DMS79 treated with DMSO at 0.1 percent for 48 hours (cell line): ENCODE results near the gene PCTP.

Experiments
- DNase-seq: peaks from one replicate; lab custom pipeline; 2025; lab: John Stamatoyannopoulos, UW

PCTP gene

DNA sequence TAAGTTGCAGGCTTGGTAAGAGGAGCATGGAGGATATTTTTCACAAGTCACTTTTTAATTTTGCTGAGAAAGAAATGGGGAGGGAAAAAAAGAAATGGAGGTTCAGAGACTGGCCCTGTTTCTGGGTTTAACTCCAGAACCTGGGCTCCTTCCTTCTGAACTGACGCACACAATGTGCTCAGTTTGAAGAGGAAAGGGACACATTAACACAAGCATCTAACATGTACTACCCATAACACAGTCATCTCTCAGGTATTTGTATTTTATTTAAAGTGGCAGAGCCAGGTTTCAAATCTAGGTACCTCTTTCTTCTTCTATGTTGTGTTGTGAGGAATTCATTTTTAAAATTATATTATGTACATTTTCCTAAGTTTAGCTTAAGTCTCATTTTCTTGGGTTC lies 22.9 kb upstream of the PCTP start:
- no peak for DNase-seq

DNA sequence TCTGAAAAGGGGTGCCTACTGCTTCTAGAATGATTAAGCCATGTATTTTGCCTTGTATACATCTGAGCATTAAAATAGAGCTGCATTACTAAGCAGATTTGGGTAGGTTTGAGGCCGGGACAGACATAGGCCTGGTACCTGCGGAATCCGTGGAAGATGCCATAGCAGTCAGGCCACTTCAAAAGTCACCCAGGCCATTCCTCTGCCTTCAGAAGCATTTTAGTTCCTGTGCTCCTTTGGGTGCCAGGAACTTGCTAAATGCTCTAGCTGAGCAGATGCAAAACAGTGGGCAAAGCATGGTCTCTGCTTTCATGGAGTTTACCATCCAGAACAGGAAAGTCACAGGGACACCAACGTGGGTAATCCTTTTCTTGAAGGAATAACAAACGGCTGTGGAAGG lies 22.5 kb upstream of the PCTP start:
- DNase-seq = no peak

DNA sequence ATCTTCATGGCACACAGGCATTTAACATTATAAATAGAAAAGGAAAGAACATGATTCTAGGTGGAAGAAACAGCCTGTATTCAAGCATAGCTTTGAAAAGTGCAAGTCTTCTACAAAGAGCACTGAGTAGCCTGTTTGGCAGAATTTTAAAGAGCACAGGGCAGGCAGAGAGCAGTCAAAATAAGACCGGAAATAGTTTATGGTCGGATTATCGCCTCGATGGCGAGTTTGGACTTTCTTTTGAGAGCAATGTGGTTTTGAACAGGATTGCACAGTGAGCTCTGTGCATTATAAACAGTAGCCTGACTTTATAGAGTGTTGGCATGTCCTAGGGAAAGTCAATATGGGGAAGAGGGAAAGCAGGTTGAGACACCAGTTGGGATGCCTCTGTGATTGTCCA lies 22.0 kb upstream of the PCTP start:
- no peak for DNase-seq

DNA sequence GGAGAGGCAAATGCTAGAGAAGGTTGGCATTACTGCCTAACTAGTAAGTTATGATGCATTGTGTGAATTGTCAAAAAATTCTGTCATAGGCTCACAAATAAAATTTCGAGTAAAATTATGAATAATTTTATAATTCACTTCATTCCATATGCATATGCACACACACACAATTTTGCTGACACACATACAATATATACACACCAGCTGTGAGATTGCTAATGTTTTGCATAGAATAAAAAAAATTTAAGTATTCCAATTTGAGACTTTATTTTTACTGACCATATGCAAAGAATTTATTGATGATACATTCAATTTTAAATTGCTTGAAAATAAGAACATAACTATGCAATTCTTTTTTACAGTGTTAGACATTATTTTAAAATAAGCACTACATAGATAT lies 21.4 kb upstream of the PCTP start:
- no peak for DNase-seq

DNA sequence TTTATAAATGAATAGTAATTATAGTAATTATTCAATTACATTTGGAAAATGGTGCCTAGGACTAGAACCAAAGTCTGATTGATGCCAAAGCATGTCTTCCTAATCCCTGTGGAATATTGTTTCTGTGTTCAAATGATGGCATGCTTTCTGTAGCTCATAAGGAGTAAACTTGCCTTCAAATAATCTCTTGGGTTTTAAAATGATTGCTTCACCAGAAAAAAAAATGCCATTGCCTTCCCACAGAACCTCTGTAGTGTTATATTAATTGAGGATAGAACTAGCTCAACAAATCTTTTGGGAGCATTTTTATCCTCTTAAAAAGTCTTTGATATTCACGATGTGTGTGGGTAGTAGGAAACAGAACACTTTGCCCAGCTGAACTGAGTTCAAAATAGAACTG lies 20.5 kb upstream of the PCTP start:
- no peak for DNase-seq

DNA sequence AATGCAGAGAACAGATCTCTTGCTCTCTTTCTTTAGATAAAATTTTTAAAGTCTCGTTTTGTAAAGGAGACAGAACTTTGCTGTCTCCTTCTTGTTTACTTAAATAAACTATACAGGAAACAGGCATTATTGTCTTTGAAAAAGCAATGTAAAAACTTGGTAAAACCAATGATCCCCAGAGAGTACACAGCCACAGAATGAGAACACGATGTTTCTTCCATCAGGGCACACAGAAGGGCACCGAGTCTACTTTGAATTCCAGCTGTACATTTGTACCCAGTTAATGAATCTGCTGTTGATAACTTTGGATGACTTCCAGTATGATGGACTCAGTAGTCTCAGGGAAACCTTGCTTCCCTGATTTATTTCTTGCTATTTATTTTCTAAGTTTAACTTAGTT lies 20.0 kb upstream of the PCTP start:
- no peak for DNase-seq

DNA sequence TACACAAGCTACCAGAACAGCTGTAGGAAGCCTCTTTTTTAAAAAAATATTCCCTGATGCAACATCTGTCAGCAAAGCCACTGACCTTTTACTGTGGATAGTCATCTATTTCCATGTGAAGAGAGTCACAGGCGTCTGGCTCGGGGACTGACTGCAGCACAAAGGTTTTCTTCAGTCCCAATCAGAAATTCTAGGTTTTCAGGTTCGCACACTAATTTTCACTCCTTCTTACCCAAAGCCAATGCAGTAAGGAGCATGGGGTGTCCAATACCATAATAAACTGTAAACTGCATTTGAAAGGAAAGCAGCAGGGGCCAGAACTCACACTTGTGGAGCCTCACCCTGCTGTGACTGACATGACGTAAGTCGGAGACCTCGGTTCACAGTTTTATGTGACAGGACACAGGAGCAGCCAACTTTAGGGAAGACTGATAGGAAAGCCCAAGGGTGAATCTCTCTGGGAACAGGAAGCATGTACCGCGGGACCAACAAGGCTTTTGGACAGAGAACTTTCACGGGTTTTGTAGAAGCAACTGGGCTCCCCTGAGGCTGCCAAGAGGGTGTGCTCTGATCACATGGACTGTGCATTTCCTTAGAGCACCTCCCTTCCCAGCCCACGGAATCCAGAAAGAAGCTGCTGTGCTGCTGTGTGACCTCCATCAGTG lies 19.1 kb upstream of the PCTP start:
- DNase-seq = no peak

DNA sequence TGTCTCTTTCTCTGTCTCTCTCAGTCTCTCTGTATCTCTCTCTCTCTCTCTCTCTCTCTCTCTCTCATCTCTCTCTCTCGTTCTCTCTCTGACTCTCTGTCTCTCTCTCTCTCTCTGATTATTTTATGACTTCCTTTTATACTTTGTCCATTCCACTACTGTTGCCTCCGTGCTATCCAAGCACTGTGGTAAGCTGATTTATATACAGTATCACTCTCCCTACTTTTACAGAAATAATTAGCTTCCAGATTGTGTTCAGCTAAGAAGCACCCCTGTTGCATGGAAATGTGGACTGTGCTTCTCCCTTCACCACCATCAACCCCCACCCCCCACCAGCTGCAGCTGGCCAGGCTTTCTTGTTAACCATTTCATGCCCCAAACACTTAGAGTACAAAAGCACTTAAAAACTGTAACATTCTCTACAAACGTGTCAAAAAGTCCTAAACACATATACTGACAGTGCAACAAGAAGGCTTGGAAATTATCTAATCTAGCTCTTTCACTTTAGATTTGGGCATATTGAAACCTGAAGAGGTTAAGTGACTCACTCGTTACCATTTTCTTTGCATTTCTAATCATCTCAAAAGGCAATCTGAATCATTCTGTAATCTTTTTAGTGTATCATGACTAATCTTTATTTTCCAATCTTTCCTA lies 16.6 kb upstream of the PCTP start:
- DNase-seq = no peak

DNA sequence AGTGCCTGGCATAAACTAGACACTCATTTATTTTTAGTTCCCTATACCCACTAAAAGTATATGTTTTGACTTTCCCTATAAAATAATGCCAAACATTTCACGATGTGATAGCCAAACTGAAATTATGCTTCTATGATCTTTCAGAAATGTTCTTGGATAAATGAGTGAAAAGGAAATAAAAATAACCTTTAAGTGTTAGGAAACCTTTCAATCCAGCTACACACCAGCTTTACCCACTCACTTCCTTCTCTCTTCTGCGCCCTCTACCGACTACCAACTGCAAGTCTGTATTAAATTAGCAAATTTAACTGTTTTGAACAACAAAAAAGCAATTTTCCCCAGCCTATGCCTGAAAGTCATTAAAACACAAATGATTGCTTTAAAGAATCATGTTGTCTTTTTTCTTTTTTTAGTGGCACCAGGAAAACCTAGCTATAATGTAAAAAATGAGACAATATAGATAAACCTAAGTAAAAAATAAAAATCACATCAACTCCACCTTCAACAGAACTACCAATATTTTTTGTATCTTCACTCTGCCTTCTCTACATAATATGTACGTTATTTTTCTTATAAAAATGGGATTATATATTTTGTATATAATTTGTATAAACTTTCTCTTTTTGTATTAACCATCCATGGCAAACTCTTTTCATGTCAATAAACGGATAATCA lies 15.0 kb upstream of the PCTP start:
- DNase-seq = no peak

DNA sequence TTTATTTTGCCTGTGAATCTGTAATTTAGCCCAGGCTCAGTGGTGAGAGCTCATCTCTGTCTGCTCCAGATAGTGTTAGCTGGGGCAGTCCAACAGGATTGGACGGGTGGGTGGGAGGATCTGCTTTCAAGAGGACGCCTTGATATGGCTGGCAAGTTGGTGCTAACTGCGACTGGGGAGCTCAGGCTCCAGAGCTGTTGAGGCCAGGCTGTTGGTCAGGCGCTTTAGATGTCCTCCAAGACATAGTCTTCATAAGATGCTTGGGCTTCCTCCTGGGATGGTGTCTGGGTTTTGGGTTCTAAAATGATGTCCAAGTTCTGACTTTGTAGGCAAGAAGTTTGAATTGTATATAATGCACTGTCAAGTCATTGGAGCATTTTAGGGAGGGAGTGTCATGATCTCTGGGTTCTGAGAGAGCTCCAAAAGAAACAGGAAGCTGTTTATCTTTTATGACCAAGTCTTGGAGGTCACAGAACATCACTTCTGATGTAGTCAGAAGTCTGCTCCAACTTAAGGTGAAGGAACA lies 12.8 kb upstream of the PCTP start:
- no peak for DNase-seq

DNA sequence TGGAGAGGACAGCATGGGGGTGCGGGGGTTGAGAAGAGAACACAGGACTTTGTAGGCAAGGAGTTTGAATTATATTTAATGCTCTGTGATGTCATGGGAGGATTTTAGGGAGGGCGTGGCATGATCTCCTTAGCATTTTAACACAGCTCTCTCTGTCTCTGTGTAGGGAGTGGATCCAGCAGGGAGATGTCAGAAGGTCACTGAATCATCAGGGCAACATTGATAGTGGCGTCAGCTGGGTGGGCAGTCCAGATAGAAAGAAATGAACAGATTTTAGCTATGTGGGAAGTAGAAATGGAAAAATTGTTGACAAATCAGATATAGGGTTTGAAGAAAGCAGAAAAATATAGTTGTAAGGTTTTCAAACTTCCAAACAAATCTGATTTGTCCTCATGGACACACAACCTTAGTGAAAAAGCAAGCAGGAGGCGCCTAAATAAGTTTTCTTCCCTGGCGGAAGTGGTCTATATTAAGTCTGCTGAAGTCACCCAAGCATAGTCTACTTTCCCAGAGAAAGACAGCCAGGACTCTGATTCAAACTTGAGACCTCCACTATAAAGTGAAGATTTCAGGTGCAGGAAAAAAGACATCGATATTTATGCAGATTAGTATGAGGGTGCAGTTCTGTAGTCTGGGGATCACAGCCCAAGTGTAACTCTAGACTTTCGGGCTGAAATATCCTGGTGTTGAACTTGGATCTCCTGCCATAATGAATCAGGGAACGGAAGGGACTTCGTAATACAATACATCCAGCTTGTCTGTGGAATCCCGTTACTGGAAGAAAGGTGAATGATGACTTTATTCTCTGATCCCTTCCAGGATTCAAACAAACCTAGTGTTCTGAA lies 10.1 kb upstream of the PCTP start:
- no peak for DNase-seq

DNA sequence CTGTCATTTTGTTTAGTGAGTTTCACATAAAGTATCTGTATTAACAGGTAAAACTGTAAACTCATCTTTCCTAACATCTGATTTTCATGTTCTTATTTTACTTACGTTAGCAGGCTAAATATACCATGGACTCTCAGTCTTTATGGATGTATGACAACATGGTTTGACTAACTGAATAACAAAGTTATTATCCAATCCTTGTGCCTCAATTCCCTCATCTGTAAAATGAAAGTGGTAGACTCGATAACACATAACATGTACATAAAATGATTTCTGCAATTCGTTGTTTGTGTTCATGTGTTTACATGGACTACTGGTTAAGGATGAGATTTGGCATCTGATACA lies 9.5 kb upstream of the PCTP start:
- no peak for DNase-seq

DNA sequence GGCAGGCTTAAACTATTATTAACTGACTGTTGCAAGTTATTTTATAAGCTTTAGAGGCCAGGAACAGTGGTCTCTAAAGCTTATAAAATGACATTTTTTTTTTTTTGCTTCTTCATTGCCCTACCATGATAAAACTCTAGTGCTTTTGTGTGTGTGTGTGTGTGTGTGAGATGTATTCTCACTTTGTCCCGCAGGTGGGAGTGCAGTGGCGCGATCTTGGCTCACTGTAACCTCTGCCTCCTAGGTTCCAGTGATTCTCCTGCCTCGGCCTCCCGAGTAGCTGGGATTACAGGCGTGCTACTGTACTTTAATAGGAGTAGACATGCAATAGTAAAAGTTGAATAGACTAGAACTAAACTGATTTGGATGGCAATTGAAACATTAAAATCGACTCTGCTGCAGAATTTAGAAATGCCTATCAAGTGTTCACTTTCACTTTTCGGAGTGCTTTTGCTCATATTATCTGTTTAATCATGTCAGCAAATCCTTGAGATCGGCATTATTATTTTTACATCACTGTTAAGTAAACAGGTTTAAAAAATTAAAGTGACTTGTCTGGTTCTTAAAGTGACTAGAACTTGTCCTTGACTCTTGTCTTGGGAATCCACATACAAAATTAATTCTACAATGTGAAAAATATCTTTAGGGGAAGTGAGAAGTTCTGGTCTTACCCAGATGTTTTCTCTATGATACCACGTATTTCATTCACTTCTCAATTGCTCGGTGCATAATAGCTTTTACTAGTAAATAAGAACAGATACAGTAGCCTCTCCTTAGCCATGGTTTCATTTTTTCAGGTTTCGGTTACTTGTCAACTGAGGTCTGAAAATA lies 8.4 kb upstream of the PCTP start:
- no peak for DNase-seq

DNA sequence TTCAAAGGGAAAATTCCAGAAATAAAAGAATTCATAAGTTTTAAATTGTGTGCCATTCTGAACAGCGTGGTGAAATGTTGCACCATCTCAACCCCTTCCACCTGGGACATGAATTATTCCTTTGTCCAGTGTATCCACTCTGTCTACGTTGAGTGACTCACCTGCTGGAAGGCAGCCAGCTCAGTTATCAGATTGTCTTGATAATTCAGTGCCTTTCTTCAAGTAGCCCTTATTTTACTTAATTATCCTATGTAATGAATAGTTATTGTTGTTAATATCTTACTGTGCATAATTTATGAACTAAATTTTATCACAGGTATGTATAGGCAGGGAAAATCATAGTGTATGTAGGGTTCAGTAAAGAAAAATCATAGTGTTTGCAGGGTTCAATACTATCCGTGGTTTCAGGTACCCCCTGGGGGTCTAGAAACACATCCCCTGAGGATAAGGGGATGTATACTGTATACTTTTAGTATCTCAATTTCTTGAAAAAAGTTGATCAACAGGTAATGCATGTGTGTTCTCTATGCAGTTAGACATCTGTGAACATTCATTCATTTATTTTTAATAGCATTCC lies 7.7 kb upstream of the PCTP start:
- DNase-seq = peak; percentile 38

DNA sequence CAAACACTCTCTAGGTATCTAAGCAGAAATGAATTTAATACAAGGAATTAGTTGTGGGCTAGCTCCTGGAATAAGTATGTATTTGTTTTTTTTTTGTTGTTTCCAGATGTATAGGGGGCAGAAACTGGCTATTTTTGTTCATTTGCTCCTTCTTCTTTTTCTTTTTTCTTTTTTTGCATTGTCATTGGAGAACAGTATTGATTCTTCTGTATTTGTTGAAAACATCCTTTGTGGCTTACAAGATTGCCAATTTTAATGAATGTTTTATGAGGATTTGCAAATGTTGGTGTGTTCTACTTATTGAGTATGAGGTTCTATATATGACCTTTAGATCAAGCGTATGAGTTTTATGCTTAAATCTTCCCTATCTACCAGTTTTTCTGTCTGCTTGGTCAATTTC lies 5.6 kb upstream of the PCTP start:
- DNase-seq = no peak

DNA sequence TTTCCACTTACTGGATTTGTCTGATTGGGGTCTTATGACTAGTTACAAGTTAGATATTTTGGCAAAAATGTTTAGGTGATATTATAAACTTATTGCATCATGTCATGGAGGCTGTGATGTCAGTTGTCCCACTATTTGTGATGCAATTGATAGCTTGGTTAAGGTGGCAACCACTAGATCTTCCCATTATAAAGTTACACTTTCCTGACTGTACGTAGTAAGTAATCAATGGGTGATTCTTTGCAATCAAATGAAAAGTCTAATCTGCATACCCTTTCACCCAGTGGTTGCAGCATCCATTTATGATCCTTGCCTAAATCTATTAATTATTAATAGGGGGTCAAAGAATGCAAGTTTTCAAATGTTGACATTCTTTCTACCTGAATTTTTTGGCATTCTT lies 4.4 kb upstream of the PCTP start:
- DNase-seq = no peak

DNA sequence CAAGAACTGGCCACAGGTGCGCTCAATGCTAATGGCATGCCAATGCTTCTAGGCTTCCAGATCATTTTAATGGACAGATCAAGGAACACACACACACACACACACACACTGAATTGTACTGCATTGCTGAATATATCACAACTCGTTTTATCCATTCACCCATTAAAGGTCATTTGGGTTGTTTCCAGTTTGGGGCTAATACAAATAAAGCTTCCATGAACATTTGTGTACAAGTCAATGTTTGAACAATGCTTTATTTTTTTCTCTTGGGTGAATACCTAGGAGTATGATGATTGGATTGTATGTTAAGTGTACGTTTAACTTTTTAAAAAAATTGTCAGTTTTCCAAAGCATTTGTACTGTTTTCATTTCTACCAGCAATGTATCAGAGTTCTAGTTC lies 3.6 kb upstream of the PCTP start:
- DNase-seq = no peak

DNA sequence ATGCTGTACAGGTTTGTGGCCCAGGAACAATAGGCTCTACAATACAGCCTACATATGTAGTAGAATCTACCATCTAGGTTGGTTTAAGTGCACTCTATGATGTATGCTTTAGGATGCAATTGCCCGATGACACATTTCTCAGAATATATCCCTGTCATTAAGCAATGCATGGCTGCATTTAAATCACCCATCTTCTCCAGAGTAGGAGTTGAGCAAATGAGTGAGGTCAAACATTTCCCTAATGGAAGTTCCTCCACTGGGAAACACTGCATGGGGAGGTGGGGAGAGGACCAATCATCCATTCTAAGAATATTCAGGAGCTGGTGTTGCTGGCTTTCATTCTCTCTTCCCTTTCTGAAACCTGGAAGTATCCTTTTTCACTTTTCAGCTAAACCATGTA lies 2.0 kb upstream of the PCTP start:
- no peak for DNase-seq

DNA sequence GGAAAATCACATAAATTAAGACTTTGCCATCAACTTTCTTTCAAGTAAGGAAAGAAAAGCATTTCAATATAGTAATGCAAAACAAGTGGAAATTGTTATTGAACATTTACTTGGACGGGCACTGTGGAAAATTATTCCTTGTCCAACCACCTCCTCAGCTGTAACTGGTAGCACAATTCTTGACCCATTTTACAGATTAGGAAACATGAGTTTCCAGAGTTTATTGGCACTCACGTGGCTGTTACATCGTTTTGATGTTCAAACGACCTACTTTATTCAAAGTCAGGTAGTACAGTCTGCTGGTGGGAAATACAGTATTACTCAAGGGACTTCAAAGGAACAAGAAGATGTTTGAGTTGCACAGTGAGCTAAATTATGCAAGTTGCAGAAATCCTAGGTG lies 866 bp upstream of the PCTP start:
- DNase-seq = no peak

DNA sequence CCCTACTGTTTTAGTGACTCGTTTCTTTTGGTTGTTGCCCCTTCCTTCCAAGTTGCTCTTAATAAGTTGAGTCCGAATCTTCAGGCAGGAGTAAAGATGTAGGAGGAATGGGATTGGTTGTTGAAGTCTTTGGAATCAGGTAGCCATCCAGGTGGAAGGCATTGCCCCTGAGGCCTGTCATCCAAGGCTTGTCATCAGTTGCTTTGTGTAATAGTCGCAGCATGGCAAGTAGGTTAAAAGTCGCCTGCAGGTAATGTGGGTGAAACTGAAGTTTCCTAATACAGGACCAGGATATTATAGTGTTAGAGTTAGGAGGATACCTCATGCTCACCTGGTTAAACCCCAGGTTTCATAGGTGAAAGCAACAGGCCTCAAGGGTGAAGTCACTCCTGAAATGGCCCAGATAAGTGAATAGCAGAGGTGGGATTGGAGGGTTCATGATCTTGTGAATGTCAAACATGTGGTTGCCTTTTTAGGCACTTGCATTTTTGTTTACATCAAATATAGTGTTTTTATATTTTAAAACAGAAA lies 934 bp downstream of the PCTP start:
- no peak for DNase-seq

DNA sequence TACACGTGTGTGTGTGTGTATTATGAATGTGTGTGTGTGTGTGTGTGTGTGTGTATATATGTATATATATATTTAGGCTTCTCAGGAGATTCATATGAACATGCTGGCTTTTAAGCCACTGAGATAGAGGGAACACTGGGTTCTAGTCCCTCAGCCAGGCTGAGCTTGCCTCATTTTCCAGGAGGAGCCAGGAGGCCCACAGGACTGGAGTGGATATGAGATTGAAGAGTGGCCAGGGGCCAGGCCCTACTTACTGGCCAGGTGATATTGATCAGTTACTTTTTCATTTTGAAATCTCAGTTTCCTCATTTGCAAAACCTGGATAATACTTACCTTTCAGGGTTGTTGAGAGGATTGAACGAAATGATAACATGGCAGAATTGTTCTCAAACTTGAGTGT lies 5.8 kb downstream of the PCTP start:
- no peak for DNase-seq
